ENCODE data around the gene NIBAN1. TPM values are rescaled to one million over a fixed set of nuclear protein-coding genes. Genes with fewer than 3 reads are reported as not detected.

NIBAN1 gene
- total RNA-seq, 1 experiment from 2014 or later = 6.7 TPM

GRCh38 chr1:184928394-184928793 is 45.9 kb downstream of the NIBAN1 start:
- in situ Hi-C loops (cut with HindIII; ENCODE audit: low pct_unique_long_range_greater_than_20kb, low sequenced_read_pairs) = no loop called here
- TF ChIP-seq TCF7L2 (IDR thresholded peaks at IDR 0.05; ENCODE audit: low read depth, low read length) = no peak
- no peak for TF ChIP-seq POLR2AphosphoS5 (IDR thresholded peaks at IDR 0.05; ENCODE audit: low read depth, low read length)
- no peak for TF ChIP-seq REST (IDR thresholded peaks at IDR 0.05; ENCODE audit: insufficient read depth in 1 of 2, low read depth in 2 of 2, low read length in 1 of 2)
- TF ChIP-seq, protein P1, sequence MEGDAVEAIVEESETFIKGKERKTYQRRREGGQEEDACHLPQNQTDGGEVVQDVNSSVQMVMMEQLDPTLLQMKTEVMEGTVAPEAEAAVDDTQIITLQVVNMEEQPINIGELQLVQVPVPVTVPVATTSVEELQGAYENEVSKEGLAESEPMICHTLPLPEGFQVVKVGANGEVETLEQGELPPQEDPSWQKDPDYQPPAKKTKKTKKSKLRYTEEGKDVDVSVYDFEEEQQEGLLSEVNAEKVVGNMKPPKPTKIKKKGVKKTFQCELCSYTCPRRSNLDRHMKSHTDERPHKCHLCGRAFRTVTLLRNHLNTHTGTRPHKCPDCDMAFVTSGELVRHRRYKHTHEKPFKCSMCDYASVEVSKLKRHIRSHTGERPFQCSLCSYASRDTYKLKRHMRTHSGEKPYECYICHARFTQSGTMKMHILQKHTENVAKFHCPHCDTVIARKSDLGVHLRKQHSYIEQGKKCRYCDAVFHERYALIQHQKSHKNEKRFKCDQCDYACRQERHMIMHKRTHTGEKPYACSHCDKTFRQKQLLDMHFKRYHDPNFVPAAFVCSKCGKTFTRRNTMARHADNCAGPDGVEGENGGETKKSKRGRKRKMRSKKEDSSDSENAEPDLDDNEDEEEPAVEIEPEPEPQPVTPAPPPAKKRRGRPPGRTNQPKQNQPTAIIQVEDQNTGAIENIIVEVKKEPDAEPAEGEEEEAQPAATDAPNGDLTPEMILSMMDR (IDR thresholded peaks at IDR 0.05) = no peak
- no peak for TF ChIP-seq SIN3A (IDR thresholded peaks at IDR 0.05; ENCODE audit: borderline replicate concordance, insufficient read depth, low read depth, low read length)

More at GRCh38 chr1:184928394-184928793, 45.9 kb downstream of the NIBAN1 start:
- ATAC-seq = no peak
- Histone ChIP-seq H3K27ac (ENCODE audit: low read length) (no peak overlapping the region), H3K27me3 (ENCODE audit: control insufficient read depth, insufficient read depth, low read length) (no peaks in the 10 kb centered on the region), H3K4me1 (ENCODE audit: control insufficient read depth, insufficient read depth, low read length) (no peaks in the 10 kb centered on the region), H3K9me3 (ENCODE audit: control insufficient read depth, insufficient read depth, low read depth, low read length) (no peaks in the 10 kb centered on the region), H3K4me3 (ENCODE audit: low read depth in 2 of 2, low read length in 2 of 2) (no peak overlapping the region), H3K36me3 (ENCODE audit: control insufficient read depth, insufficient read depth, low read length) (no peaks in the 10 kb centered on the region)
- intact Hi-C loops (cut with micrococcal nuclease; ENCODE audit: unreplicated experiment) = no loop called here
- no peak for DNase-seq (ENCODE audit: low read depth, low spot score)
- BruUV-seq (replicated peaks) = no TSS peak
- POLR2A ChIA-PET = no interaction called here
- CTCF ChIA-PET = no interaction called here

Other genes starting within 250 kb of the NIBAN1 start
- 17.4 TPM for gene EDEM3, start 219.7 kb downstream of the NIBAN1 start, total RNA-seq (2021; ENCODE audit: unreplicated experiment)
- 32.8 TPM for gene RNF2, start 71.0 kb upstream of the NIBAN1 start, total RNA-seq (2021; ENCODE audit: unreplicated experiment)
- gene TRMT1L, start 182.4 kb upstream of the NIBAN1 start, total RNA-seq (2021; ENCODE audit: unreplicated experiment) = 19.5 TPM
- gene SWT1, start 182.7 kb upstream of the NIBAN1 start, total RNA-seq (2021; ENCODE audit: unreplicated experiment) = 2.1 TPM

Measured in Panc1 (cell line).